GM18867 (cell line): ENCODE data around the gene SPTBN5.

ENCODE experiments used
- ATAC-seq: cut with Tn5 transposase; IDR thresholded peaks from one replicate; pipeline ENCODE4 v1.9.1; 2021; ENCODE audit warnings: mild to moderate bottlenecking, moderate library complexity; ENCODE audit not compliant: unreplicated experiment

SPTBN5 gene

DNA sequence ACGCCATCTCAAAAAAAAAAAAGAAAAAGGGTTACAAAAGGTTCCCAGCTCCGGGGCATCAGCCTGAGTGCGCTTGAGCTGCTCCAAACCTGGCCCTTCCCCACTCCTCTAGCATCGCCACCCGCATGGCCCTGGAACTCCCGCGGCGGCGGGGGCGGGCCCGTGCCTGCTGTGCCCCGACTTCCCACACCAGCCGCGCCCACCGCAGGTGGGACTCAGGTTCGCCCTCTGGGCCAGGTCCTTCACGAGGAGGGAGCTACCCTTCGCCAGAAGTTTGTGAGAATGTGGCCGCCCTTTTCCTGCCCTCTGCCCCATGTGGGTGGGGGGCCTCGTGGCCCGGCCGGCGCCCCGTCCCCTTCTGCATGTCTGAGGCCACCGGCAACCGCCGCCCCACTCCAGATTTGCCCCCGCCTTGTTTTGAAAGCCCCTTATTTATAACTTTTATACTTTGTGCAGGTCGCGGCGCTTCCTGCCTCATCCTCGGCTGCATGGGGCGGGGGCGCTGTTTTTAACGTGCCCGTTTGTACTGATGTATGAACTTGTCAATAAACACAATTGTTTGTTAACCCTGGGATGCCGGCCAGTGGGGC lies 66.5 kb downstream of the SPTBN5 start:
- ATAC-seq: no peak

DNA sequence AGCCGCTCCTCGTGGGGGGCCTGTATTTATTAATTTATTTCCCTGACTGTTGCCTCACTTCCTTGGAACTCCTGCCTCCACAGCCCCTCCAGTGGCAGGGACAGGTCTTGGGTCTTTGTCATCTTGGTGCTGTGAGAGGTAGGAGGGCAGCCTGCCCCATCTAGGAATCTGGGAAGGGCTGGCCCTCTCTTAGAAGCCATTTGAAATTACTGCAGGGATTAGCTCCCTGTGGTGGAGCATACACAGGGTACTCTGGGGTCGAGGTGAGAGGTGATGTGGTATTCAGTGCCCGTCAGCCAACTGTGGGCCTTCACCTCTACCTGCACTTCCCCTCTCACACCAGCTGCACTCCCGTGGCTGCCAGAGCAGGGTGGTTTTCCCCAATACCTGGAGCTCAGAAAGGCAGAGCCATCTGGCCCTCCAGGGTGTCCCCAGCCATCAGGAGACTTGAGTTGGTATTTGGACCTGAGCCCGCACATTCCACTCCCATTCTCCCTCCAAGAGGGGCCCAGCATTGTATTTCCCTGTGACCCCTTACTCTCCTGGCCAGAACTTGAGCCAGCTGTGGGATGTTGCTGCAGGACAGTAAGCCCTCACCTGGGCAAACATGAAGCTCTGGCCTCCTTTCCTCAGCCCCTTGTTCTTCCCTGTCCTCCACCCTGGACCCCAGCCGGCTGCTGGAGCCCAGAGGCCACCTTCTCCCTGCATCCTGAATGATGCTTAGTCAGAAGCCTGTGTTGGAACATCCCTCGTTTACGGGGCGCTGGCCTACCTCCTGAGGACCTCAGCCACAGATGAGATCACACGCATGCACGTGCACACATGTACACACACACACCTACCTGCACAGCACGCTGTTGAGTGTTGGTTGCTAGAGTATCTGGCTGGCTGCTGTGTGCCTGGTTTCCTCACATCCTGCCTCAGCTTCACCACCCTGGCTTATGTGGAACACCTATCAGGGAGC lies 68.0 kb downstream of the SPTBN5 start:
- no peak for ATAC-seq

DNA sequence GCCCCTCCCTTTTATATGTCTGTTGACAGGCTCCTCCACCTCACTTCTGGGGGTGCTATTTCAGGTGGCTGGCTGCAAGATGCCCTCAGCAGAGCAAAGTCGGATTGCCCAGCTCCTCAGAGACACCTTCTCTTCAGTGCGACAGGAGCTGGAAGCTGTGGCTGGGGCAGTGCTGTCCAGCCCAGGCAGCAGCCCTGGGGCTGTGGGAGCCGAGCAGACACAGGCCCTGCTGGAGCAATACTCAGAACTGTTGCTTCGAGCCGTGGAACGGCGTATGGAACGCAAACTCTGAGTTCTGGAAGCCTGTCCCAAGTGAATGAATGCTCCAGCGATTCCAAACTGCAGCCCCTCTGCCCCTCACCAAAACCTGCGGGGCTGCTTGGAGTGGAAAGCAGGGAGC lies 68.7 kb downstream of the SPTBN5 start:
- ATAC-seq: no peak

DNA sequence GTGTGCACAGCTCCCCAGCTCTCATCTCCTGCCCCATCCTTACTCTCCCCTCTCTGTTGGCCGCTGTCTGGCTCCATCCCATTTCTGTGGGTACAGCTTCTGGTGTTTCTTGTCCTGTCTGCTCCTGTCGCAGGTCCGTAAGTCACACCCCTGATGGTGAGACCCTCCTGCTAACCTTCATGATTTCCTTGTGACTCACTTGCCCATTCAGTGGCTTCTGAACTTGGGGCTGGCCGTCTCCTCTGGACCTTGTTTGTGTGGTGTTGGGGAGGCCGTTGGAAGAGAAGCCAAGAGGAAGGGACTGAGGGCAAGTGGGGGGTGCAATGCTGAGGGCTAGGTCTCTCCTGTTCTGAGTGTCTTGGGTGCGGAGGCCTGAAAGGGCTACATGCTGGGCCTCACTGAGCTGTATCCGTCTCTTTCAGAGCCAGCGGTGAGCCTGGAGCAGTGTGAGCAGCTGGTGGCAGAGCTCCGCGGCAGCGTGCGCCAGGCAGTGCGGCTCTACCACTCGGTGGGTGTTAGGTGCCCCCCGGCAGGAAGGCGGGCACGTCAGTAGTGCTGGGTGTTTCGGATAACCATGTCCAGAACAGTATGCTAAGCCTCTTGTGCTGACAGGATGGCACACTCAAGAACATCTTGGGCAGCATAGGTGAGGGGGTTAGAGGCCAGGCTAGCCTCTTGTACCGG lies 69.6 kb downstream of the SPTBN5 start:
- ATAC-seq: no peak

DNA sequence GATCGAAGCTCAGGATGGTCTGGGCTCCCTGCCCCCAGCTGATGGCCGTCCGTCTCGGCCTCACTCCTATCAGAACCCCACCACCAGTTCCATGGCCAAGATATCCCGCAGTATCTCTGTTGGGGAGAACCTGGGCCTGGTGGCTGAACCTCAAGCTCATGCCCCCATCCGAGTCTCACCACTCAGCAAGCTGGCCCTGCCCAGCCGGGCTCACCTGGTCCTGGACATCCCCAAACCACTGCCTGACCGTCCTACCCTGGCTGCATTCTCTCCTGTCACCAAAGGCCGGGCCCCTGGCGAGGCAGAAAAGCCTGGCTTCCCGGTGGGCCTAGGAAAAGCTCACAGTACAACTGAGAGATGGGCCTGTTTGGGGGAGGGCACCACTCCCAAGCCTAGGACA lies 70.4 kb downstream of the SPTBN5 start:
- no peak for ATAC-seq

DNA sequence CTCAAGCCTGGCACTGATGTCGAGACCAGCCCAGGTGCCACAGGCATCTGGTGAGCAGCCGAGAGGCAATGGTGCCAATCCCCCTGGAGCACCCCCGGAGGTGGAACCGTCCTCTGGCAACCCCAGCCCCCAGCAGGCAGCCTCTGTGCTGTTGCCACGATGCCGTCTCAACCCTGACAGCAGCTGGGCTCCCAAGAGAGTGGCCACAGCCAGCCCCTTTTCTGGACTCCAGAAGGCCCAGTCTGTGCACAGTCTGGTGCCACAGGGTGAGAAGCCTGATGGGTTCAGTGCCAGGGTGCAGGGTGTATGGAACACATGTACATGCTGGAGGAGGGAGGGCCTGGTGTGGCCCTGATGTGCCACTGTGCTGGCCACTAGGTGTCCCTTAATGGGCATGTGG lies 70.9 kb downstream of the SPTBN5 start:
- ATAC-seq: no peak

DNA sequence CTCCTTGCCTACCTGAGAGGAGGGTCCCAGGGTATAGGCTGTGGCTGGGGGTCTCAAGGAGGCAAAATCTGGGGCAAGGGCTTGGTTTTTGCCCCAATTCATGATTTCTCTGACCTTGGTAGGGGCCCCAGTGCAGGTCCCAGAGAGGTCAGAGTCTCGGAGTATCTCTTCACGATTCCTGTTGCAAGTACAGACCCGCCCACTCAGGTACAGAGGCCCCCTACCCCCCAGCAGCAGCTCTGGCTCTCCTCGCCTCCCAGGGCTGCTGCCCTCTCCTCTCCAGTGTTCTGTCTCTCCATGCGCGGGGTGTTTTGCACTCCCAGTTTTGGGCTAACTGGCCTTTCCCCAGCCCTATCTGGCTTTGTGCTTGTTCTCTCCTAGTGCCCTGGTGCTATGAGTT lies 71.4 kb downstream of the SPTBN5 start:
- ATAC-seq: no peak

DNA sequence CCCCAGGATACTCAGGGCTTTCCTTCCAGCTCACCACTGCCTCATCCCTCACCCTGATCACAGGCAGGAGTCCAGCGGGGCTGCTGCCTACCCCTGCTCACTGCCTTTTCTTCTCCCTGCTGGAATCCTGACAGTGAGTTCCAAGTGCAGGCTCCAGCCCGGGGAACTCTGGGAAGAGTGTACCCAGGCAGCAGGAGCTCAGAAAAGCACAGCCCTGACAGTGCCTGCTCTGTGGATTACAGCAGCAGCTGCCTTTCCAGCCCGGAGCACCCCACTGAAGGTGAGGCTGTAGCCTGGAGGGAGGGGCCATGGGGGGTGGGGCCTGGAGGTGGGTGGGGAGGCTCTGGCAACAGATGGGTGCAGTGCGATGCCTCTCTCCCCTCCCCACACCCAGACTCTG lies 72.0 kb downstream of the SPTBN5 start:
- ATAC-seq: no peak

DNA sequence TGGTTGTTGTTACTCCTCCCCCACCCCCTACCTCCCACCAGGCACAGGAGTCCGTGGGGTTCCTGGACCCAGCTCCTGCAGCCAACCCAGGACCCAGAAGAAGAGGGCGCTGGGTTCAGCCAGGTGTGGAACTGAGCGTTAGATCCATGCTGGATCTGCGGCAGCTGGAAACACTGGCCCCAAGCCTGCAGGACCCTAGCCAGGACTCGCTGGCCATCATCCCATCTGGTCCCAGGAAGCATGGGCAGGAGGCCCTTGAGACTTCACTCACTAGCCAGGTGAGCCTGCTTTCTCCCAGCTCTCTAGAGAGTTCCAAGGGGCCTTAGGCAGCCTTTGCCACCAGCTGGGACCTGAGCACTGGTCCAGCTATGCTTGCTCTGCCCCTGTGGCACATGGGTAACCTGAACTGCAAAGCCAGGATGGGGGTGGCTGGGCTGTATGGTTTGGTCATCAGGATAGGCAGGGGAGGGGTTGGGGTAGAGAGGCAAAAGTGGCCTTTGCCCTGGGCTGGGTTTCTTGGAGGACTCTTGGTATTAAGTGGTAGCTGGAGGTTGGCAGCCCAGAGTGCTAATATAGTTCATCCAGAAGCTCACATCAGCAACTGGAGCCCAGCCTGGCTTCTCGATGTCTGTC lies 72.9 kb downstream of the SPTBN5 start:
- ATAC-seq: no peak

DNA sequence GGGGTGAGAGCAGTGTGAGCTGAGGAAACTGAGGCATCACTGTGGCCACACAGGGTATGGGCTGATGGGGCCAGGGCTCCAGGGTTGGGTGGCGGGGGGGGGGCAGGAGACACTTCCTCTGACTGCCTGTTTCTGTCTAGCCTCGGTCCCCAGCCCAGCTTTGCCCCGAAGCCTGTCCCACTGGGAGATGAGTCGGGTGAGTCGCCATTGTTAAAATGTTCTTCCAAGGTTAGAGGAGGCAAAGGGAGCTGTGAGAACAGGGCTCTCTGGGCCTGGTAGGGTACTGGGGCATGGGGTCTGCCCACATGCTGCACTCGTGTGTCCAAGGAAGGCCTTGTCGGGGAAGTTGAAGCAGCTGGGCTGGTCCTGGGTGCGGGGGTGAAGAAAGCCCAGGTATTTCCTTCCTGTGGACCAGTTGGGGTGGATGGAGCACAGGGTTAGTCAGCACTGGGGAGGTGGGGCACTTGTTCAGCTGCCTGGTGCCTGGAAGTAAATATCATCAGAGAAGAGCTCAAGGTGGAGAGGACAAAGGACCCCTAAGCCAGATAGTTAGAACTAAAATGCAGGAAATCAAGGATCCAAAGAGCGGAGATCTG lies 74.3 kb downstream of the SPTBN5 start:
- ATAC-seq: no peak

DNA sequence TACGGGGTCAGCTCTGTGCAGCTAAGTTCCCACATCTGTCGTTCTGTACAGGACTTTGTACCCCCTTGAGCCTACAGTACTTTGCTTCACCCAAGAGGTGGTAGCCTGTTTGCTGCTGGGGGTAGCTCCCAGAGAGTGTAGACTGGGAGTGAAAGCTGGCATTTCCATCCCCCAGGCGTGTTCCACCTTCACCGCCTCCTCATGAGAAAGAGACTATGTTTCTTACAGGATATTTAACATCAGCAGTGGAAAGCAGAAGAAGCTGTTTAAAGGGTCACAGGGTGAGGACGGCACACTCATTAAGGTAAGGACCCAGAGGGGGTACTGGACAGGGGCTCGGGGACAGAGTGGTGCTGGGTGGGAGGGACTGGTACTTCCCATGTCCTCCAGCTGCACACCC lies 76.1 kb downstream of the SPTBN5 start:
- ATAC-seq: no peak

DNA sequence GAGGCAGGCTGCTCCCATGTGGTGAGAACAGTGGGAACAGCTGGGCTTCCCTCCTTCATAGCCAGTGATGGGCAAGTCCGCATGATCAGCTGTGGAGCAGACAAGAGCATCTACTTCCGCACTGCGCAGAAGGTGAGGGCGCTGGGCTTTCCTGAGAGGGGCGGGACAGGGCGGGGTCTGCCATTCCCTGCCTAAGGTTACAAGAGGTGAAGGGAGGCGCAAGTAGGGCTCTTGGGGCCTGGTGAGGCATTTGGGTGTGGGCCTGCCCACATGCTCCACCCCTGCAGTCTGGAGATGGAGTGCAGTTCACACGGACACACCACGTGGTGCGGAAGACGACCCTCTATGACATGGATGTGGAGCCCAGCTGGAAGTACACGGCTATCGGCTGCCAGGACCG lies 76.5 kb downstream of the SPTBN5 start:
- no peak for ATAC-seq

DNA sequence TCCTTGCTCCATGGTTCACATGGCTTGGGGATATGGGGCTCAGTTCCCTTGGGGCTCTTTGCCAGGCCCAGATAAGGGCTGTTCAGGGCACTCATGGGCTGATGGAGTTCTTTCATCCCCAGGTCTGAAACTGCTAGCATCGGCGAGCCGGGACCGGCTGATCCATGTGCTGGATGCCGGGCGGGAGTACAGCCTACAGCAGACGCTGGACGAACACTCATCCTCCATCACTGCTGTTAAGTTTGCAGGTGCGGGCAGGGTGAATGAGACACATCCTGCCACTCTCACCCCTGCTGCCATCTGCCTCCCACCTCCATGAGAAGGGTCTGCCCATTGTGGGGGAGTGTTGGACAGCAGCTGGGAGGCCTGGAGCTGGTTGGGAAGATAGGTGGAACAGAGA lies 77.1 kb downstream of the SPTBN5 start:
- ATAC-seq: no peak

DNA sequence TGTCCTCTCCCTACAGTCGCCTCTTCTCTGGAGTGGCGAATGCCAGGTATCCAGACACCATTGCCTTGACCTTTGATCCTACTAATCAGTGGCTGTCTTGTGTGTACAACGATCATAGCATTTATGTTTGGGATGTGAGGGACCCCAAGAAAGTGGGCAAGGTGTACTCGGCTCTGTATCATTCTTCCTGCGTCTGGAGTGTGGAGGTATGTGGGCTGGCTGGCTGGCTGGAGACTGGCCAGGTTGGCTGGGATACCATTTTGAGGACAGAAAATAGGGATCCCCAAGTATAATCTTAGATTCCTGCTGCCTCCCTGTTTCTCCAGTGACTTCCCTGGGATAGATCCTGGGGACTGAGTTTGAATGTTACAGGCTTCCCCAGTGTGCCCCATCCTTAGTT lies 79.3 kb downstream of the SPTBN5 start:
- ATAC-seq: no peak

DNA sequence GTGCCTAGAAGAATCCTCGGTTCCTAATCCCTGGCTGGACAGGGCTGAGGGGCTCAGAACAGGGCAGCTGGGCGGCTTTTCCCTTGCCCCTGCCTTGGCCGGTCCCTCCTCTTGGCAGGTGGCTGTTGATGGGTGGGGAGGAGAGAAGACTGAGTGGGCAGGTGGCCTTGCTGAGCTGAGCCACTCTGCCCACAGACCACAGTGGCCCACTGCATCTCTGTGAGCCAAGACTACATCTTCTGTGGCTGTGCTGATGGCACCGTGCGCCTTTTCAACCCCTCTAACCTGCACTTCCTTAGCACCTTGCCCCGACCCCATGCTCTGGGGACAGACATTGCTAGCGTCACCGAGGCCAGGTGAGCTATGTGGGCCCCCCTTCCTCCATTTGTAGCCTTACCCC lies 80.4 kb downstream of the SPTBN5 start:
- no peak for ATAC-seq

DNA sequence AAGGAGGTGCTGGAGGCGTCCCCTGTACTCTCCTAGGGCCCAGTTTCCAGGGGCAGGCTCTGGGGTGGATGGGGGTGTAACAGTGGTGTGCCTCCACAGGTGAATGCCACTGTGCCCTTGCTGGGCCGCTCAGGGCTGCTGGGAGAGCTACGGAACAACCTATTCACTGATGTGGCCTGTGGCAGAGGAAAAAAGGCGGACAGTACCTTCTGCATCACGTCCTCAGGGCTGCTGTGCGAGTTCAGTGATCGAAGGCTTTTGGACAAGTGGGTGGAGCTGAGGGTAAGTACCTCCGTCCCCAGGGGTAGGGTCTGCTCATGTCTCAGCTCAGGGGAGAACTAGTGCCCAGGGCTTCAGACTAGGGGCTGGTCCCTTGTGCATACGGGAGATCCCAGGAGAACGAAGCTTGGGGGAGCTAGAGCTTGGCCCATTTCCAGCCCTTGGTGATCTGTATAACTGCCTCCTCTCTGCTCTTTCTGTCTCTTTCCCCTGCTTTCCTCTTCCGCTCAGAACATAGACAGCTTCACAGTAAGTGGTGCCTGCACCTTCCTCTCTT lies 81.0 kb downstream of the SPTBN5 start:
- ATAC-seq: no peak

DNA sequence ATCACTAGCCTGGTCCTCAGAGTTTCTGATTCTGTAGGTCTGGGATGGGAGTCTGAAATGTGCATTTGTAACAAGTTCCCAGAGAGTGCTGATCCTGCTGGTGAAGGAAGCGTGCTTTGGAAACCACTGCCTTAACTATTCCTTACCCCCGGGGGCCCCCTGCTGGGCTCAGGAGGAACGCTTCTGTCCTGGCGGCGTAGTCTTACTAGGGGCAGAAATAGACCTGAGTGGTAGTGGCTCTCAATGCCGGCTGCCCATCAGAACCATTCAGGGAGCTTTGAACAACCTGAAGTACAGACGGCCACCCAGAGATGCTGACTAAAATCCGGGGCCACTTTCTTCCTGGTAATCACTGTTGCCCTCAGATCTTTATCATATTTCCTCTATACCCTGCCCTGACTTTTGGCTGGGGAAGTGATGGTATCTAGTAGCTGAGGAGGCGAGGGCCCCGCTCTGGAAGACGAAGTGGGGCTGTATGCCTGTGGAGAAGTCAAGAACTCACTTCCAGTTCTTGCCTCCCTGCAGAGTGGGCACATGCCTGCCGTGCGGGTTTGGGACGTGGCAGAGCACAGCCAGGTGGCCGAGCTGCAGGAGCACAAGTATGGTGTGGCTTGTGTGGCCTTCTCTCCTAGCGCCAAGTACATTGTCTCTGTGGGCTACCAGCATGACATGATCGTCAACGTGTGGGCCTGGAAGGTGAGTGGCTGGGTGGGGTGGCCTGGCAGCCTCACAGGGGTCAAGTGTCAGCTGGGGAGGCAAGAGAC lies 82.2 kb downstream of the SPTBN5 start:
- ATAC-seq: no peak

DNA sequence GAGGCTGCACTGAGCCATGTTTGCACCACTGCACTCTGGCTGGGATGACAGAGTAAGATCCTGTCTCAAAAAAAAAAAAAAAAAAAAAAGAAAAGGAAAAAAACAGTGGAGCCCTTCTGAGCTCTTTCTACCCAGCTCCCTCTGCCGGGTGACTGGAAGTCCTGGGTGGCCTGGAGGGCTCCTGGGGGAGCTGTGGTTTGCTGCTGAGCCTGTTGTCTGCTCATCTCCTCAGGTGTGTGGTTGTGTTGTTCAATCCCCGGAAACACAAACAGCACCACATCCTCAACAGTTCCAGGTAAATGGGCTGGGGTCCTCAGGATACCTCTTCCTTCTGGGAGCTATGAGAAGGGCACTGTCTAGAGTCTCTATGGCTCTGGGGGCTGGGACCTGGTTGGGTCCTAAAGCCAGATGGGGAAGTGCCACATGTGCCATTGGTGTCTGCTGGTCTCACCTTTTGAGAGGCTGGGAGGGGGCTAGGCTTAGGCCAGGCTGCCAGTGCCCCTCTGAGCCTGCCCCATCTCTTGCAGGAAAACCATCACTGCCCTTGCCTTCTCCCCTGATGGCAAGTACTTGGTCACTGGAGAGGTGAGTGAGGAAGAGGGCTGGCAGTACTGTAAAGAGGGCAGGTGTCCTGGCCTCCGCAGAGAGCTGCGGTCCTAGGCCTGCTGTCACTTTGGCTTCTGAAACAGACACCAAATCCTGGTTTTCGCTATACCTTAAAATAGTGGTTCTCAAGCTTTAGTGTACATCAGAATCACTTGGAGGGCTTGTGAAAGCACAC lies 83.0 kb downstream of the SPTBN5 start:
- no peak for ATAC-seq

DNA sequence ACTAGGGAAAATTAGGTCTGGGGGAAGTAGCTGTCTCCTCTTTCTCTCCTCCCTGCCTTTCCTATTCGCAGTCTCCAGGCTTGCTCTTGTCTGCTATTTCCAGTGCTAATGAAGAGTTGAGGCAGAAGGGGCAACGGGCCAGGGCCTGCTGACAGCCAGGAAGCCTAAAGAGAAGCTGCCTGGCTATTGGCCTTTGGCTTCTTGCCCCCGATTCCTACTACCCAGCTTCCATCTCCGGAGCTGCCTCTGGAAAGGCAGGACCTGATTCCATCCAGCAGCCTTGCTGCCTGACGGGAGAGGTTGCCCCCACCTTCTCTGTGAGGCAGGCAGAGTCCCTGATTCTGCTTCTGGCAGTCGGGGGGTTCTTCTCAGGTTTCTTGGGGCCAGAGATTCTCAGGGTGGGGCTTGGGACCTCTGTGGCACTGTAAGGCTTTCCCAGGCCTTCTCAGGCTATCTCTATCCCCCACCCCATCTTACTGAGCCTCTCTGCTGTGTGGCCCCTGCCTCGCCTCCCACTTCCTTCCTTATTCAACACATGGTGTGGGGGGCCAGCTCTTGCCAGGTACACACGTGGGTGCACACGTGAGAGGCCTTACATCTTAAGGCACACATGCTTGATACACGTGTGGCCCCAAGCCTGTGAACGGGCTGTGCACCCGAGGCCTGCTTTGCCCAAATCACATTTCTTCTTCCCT lies 84.2 kb downstream of the SPTBN5 start:
- no peak for ATAC-seq
